GM21381 (cell line): Measurements from ENCODE around the gene RMND5A.

Source experiments
- ATAC-seq: cut with Tn5 transposase; IDR thresholded peaks from one replicate; pipeline ENCODE4 v1.9.1; 2021; ENCODE audit warnings: mild to moderate bottlenecking, moderate library complexity; ENCODE audit not compliant: unreplicated experiment

The RMND5A gene

DNA sequence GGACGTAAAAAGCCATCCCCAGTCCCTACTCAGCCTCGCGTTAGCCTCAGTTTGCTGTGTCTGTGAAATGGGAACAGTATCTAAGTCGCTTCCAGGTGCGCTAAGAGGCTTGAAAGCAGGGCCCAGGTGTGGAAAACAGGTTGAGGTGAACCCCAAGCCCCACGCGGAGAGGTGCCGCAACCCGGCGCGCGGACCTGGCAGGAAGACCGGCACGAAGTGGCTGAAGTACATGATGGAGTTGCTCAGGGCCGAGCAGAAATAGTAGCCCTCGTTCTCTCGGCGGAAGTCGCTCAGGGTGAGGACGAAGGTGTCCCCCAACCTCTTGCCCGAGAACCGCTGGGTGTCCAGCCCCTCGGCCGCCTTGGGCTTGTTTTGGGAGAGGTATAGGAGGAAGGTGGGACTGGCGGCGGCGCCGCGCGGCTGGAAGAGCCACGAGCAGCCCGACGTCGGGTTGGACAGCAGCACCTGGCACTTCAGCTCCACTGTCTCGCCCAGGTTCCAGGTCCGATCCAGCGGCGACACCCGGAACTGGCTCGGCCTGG, 70.1 kb downstream of the RMND5A start:
- no peak for ATAC-seq

DNA sequence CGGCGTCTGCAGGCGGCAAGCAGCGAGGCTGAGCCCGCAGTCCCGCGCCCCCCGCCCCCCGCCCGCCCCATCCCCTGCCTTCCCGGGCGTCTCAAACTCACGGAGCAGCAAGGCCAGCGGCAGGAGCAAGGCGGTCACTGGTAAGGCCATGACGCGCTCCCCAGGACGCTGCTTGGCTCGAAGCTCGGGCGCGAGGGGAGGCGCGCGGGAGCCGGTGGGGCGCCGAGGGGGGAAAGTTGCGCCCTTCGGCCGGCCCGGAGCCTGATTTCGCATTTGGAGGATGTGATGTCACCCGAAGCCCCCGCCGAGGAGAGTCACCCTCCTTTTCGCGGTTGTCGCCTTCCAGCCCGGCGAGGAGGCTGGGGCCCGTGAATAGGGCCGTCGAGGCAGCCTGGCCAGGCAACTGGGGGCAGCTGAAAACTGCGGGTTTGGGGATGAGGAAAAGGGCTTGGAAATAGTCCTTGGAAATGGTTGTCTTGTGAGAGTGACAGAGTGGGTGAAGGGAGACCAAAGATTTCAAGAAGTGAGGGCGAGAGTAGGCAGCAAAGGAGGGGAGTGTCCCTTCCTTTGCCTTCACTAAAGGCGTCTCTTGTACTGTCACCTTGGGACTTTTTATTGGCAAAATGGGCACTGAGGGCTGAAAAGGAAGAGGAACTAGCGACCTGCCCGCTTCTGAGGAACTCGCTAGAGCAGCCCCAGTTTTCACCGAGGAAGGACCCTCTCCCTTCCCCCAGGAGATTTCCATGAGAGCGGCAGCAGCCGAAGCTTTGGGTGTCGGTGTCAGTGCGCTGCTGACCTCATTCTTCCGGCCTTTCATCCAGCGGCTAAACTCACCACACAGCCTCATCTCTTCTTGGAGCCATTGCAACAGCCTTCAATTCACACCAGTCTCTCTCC, 70.8 kb downstream of the RMND5A start, which contains the start of gene CD8A:
CD8A (minus strand) TSS at position 238 of the 897 bp plus-strand sequence; CDS start at position 150, 88 bp downstream.
- ATAC-seq, result no peak

DNA sequence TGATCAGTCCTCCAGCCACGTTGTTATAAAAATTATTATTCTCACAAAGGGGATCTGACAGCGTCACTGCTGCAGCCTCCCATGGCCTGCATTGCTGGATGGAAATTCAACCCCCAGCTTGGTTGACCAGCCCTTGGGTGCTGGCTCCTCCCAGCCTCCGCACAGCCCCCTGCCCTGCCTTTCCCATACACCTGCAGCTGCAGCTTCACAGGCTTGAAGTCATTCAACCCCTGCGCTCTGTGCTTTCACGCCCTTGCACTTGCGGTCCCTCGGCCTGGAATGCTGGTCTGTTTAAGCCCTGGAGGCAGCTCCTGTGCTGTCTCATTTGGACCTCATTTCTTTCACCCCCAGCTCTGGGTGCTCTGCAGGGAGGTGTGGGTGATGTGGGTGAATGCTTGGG, 71.5 kb downstream of the RMND5A start:
- ATAC-seq, result no peak

- no peak for ATAC-seq
Measured at GRCh38 chr2:86793752-86794151, 73.7 kb downstream of the RMND5A start.

GRCh38 chr2:86794861-86795260, 74.8 kb downstream of the RMND5A start:
- no peak for ATAC-seq

GRCh38 chr2:86800856-86801567, 80.9 kb downstream of the RMND5A start:
- ATAC-seq, result no peak

- ATAC-seq, result no peak
Measured at GRCh38 chr2:86806059-86806857, 86.2 kb downstream of the RMND5A start.

DNA sequence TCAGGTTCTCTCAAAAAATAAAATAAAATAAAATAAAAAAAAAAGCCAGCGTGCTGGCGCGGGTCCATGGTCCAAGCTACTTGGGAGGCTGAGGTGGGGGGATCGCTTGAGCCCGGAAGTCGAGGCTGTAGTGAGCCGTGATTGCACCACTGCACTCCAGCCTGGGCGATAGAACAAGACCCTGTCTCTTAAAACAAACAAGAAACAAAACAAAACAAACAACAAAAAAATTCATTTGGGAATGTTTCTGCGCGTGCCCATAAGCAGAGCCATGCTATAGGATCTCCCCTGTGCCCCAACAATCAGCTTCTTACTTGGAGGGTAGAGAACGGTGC, 87.0 kb downstream of the RMND5A start:
- no peak for ATAC-seq

DNA sequence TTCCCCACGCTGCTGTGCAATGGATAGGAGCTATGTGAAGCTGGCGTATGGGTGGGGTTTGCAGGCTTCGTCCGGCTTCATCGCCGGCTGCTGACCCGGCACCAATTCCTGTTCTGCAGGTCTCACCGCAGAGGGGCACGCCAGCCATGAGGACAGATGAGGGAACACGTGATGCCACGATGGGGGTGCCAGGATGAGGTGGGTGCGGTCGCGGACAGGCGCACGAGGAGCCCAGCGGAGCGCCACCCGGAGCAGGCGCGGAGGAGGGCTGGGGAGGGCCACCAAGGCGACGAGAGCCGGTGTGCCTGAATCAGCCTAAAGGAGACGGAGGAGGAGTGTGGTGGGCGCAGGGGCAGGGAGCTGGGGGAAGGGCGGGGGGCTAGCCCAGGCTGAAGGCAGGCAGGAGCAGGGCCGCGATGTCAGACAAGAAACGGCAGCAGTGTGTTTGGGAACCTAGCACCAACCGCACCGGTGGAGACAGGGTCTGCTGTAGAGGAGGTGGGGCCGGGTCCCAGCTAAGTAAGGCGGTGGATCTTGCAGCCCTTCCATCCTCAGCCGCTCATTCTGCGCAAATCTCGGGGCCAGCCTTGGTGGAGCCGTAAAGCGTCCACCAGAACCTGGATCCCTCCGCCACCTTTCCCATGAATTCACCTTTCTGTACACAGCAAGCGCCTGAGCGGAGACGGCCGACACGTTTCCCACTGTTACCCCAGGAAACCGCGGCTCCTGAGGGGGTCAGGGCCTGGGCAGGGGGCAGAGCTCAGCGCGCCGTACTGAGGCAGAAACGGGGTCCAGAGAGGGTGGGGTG, 87.6 kb downstream of the RMND5A start:
- no peak for ATAC-seq

DNA sequence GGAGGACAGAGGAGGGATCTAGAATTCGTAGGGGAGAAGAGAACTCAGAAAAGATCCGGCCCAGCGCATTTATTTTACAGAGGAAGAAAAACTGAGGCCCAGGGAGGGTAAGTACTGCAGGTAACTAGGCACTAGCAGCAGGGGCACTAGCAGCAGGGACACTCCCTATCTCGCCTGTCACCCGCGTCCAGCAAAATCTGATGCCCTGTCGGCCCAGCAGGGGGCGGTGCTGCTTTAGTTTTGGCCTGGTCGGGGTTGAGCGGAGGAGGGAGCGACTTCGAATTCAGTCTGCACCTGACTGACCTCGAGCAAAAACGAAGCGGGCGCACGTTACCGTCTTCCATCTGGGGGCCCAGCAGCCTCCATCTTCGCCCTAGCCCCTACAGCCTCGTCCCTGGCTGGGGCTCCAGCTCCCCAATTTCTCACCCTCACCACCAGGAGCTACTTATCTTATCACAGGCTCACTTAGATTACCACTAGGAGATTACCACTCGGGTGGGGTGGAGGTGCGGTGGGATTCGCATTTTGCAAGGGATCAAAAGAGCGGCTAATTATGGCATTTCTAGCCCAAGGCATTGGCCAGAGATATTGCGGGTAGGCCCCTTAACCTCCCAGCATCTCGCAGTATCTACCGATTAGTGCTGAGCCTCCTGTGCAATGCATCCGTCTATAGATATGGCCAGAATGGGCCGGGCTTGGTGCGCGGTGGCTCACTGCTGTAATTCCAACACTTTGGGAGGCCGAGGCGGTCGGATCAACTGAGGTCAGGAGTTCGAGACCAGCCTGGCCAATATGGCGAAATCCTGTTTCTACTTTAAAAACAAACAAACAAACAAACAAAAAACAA, 88.4 kb downstream of the RMND5A start:
- ATAC-seq, result peak; percentile 85

DNA sequence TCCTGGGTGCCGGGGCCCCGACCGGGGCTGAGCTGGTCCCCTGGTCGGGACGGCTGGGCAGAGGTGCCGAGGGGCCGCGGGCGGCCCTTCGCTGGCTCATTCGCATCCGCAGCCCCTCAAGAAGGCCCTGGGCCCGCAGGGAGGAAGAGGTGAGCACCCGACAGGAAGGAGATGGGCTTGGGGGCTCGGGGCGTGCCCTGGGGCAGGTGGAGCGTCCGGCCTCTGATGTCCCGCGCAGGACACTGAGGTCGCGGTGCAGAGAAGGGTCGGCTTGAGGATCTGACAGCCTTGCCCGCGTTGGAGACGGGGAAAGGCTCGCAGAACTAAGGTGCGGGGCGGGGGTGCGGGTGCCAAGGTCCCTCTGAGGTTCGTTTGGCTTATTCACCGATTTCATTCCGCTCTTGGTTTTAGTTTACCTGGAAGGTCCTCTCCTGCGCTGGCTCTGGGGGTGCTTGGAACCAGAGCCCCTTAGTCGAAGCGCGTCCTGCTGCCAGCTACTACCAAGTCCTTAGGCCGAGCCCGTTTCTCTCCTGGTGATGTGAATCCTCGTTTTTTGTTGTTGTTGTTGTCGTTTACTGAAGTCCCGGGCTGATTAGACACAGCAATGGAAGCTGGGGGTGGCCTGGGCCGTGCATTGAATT, 89.5 kb downstream of the RMND5A start:
- no peak for ATAC-seq

DNA sequence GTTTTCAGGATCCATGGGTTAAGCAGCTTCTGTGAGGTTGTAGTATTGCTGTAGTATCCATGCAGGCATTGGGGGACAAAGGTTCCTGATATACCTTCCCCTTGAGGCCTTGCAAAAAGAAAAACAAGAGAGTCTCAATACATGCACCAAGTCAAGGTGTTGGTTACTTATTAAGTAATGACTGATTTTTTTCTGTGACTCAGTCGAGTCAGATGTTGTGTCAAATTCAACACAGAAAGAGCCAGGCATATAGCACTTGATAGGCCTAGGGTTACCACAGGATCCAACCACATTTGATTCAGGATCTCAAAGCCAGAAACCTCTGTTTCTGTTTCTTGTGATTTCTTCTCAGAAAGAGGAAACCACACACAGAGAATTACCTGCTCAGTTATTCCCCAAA, 95.5 kb downstream of the RMND5A start:
- no peak for ATAC-seq

GRCh38 chr2:86818114-86818801, 98.2 kb downstream of the RMND5A start:
- ATAC-seq, result no peak

- ATAC-seq, result no peak
Measured at GRCh38 chr2:86818957-86819356, 98.9 kb downstream of the RMND5A start.

GRCh38 chr2:86821306-86821705, 101.2 kb downstream of the RMND5A start:
- no peak for ATAC-seq

GRCh38 chr2:86821842-86822241, 101.8 kb downstream of the RMND5A start:
- ATAC-seq, result no peak

- no peak for ATAC-seq
Measured at GRCh38 chr2:86822668-86823345, 102.7 kb downstream of the RMND5A start.
